Measurements from ENCODE around the gene SUDS3. TPM values are rescaled to one million over a fixed set of nuclear protein-coding genes. Genes with fewer than 3 reads are reported as not detected.

SUDS3 gene
- total RNA-seq, 1 experiment from 2014 or later: 50.7 TPM

- Histone ChIP-seq H3K27me3 (ENCODE audit: insufficient read depth, low read depth) (no peaks in the 10 kb centered on the region), H3K27ac (no peak overlapping the region), H3K36me3 (ENCODE audit: low read depth) (peaks cover 17% of the 10 kb centered on the region), H3K4me3 (no peak overlapping the region), H3K4me2 (no peak overlapping the region), H4K20me1 (ENCODE audit: insufficient read depth) (peaks cover 21% of the 10 kb centered on the region), H3K9me2 (ENCODE audit: insufficient read depth) (no peaks in the 10 kb centered on the region), H2AFZ (no peak overlapping the region), H3F3A (ENCODE audit: insufficient read depth, low read depth) (no peaks in the 10 kb centered on the region; the same call in 1 of the 2 replicates), H3K4me1 (replicated peaks; ENCODE audit: insufficient read depth) (no peaks in the 10 kb centered on the region), H3K9me3 (ENCODE audit: insufficient read depth, low read depth) (no peaks in the 10 kb centered on the region), H3K79me2 (ENCODE audit: low read depth) (no peaks in the 10 kb centered on the region)
- ChIA-PET POLR2A (ENCODE audit: unreplicated experiment) (no interaction called here), CTCF (no interaction called here)
- intact Hi-C loops (cut with micrococcal nuclease; ENCODE audit: unreplicated experiment): no loop called here
- TF ChIP-seq EZH2 (IDR thresholded peaks at IDR 0.05; ENCODE audit: low read depth) (no peak), CTCF (conservative IDR thresholded peaks at IDR 0.05) (no peak)
- no peak for DNase-seq
- BruUV-seq (replicated peaks): no TSS peak
Measured at GRCh38 chr12:118398524-118398923, 22.2 kb downstream of the SUDS3 start.

GRCh38 chr12:118398940-118399339 is 22.6 kb downstream of the SUDS3 start:
- POLR2A ChIA-PET (ENCODE audit: unreplicated experiment): no interaction called here

GRCh38 chr12:118402251-118402650 is 25.9 kb downstream of the SUDS3 start:
- BruUV-seq (replicated peaks): no TSS peak
- ChIA-PET POLR2A (ENCODE audit: unreplicated experiment) (no interaction called here), CTCF (no interaction called here)
- no peak overlapping the region for H3K4me3 ChIP-seq
- no peak overlapping the region for H3K27ac ChIP-seq
- H4K20me1 ChIP-seq (ENCODE audit: insufficient read depth): peaks cover 32% of the 10 kb centered on the region
- H3K36me3 ChIP-seq (ENCODE audit: low read depth): peaks cover 27% of the 10 kb centered on the region
- H3K79me2 ChIP-seq (ENCODE audit: low read depth): no peaks in the 10 kb centered on the region
- H3K27me3 ChIP-seq (ENCODE audit: insufficient read depth, low read depth): no peaks in the 10 kb centered on the region
- DNase-seq: no peak
- H3K4me1 ChIP-seq (replicated peaks; ENCODE audit: insufficient read depth): no peaks in the 10 kb centered on the region
- no peak overlapping the region for H3K4me2 ChIP-seq
- H3K9me2 ChIP-seq (ENCODE audit: insufficient read depth): no peaks in the 10 kb centered on the region
- H3K9me3 ChIP-seq (ENCODE audit: insufficient read depth, low read depth): no peaks in the 10 kb centered on the region
- TF ChIP-seq CTCF (conservative IDR thresholded peaks at IDR 0.05): no peak
- TF ChIP-seq EZH2 (IDR thresholded peaks at IDR 0.05; ENCODE audit: low read depth): no peak
- intact Hi-C loops (cut with micrococcal nuclease; ENCODE audit: unreplicated experiment): no loop called here
- H3F3A ChIP-seq (ENCODE audit: insufficient read depth, low read depth): peaks cover 9% of the 10 kb centered on the region
- no peak overlapping the region for H2AFZ ChIP-seq

More at GRCh38 chr12:118398940-118399339, 22.6 kb downstream of the SUDS3 start:
- H3K27ac ChIP-seq: no peak overlapping the region
- no peaks in the 10 kb centered on the region for H3K79me2 ChIP-seq (ENCODE audit: low read depth)
- H2AFZ ChIP-seq: no peak overlapping the region
- H3K36me3 ChIP-seq (ENCODE audit: low read depth): peaks cover 17% of the 10 kb centered on the region
- DNase-seq: no peak
- H3F3A ChIP-seq (ENCODE audit: insufficient read depth, low read depth): no peaks in the 10 kb centered on the region; the same call in 1 of the 2 replicates
- H3K4me3 ChIP-seq: no peak overlapping the region
- no peaks in the 10 kb centered on the region for H3K4me1 ChIP-seq (replicated peaks; ENCODE audit: insufficient read depth)
- H3K9me3 ChIP-seq (ENCODE audit: insufficient read depth, low read depth): no peaks in the 10 kb centered on the region
- intact Hi-C loops (cut with micrococcal nuclease; ENCODE audit: unreplicated experiment): no loop called here
- peaks cover 20% of the 10 kb centered on the region for H4K20me1 ChIP-seq (ENCODE audit: insufficient read depth)
- H3K9me2 ChIP-seq (ENCODE audit: insufficient read depth): no peaks in the 10 kb centered on the region
- CTCF ChIA-PET: no interaction called here
- BruUV-seq (replicated peaks): no TSS peak
- TF ChIP-seq EZH2 (IDR thresholded peaks at IDR 0.05; ENCODE audit: low read depth): no peak
- TF ChIP-seq CTCF (conservative IDR thresholded peaks at IDR 0.05): no peak
- H3K27me3 ChIP-seq (ENCODE audit: insufficient read depth, low read depth): no peaks in the 10 kb centered on the region
- H3K4me2 ChIP-seq: no peak overlapping the region

Measured in PC-9 (cell line).